GM18520 (cell line): ENCODE measurements around the gene CA11.

Experiments used
- ATAC-seq: cut with Tn5 transposase; IDR thresholded peaks from one replicate; pipeline ENCODE4 v1.9.1; 2021; ENCODE audit not compliant: unreplicated experiment

Gene CA11

GRCh38 chr19:48614436-48615230 is 31.4 kb downstream of the CA11 start, which contains the start of gene FAM83E:
Gene FAM83E, minus strand, starts transcription at chr19:48615076. Its CDS starts 1,704 bp downstream, at chr19:48613372.
- no peak for ATAC-seq

GRCh38 chr19:48613852-48614435 is 32.0 kb downstream of the CA11 start:
- ATAC-seq = no peak

- ATAC-seq = no peak
Measured at GRCh38 chr19:48613024-48613851, 32.7 kb downstream of the CA11 start.

- ATAC-seq = no peak
Measured at GRCh38 chr19:48611872-48612271, 34.1 kb downstream of the CA11 start.

GRCh38 chr19:48609571-48610108 is 36.3 kb downstream of the CA11 start:
- no peak for ATAC-seq

- ATAC-seq = no peak
Measured at GRCh38 chr19:48608798-48609263, 37.2 kb downstream of the CA11 start.

- ATAC-seq = no peak
Measured at GRCh38 chr19:48607359-48607755, 38.6 kb downstream of the CA11 start.

- ATAC-seq = no peak
Measured at GRCh38 chr19:48606463-48607358, 39.3 kb downstream of the CA11 start, which contains the start of gene SPACA4. Gene SPACA4, plus strand, starts transcription at chr19:48606742. Its CDS starts 237 bp downstream, at chr19:48606979.

GRCh38 chr19:48603850-48604249 is 42.1 kb downstream of the CA11 start:
- no peak for ATAC-seq

- no peak for ATAC-seq
Measured at GRCh38 chr19:48603449-48603848, 42.5 kb downstream of the CA11 start.

GRCh38 chr19:48603001-48603400 is 43.0 kb downstream of the CA11 start:
- ATAC-seq = no peak

GRCh38 chr19:48600679-48601417 is 45.1 kb downstream of the CA11 start:
- ATAC-seq = no peak

GRCh38 chr19:48598996-48599700 is 46.8 kb downstream of the CA11 start:
- no peak for ATAC-seq

GRCh38 chr19:48596679-48597465 is 49.1 kb downstream of the CA11 start:
- ATAC-seq = no peak

- ATAC-seq = no peak
Measured at GRCh38 chr19:48596237-48596636, 49.8 kb downstream of the CA11 start.

GRCh38 chr19:48595833-48596232 is 50.2 kb downstream of the CA11 start:
- no peak for ATAC-seq

GRCh38 chr19:48595171-48595570 is 50.8 kb downstream of the CA11 start:
- no peak for ATAC-seq

GRCh38 chr19:48591021-48591420 is 55.0 kb downstream of the CA11 start:
- no peak for ATAC-seq
